Activated CD8-positive, alpha-beta memory T cell treated with anti-CD3 and anti-CD28 coated beads for 36 hours (primary cell): ENCODE data around the gene ALKBH5. TPM values are rescaled to one million over a fixed set of nuclear protein-coding genes. Genes with fewer than 3 reads are reported as not detected.

ENCODE experiments used
- CTCF ChIA-PET: fragments of 350-600 bp; sonication (Branson Sonifier 250); formaldehyde crosslinking; loops from one replicate; lab custom pipeline; 2021; ENCODE audit warnings: antibody characterized with exemption; lab: Charles Lee
- POLR2A ChIA-PET: fragments of 350-600 bp; sonication (Branson Sonifier 250); formaldehyde crosslinking; loops from one replicate; lab custom pipeline; 2021; ENCODE audit warnings: antibody characterized with exemption; lab: Charles Lee
- total RNA-seq, 2 experiments: library from RNA; stranded (reverse); gene quantifications; one replicate each; pipeline ENCODE4 v1.2.3, GENCODE V29; 2021

The ALKBH5 gene
- total RNA-seq, 2 experiments from 2014 or later, result 173 TPM

DNA sequence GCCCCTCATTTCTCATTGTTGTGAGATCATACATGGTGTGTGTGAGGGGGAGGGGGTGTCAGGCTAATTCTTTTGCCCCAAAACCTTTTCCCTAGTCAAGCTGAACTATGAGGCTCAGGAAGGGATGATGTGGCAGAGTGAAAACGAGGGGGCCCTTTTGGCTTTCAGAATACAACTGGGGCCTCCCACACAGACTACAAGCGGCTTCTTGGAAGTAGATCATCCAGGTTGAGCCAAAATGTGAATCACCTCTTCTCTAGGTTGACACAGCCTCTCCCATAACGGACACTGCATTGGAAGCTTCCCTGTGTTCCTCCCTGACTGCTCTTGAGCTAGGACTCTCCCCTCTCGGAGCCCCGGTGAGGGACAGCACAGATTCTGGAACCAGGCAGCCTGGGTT, 2.3 kb upstream of the ALKBH5 start:
- ChIA-PET CTCF (interaction anchor here (0.6 to 1.6 kb wide), 4 partner anchors 16 to 356 kb away, joined by 4 to 7 read pairs (median 4); no protein-coding TSS in a partner anchor), POLR2A (no interaction called here)

GRCh38 chr17:18182110-18182977, 1.3 kb upstream of the ALKBH5 start:
- ChIA-PET CTCF (interaction anchor here (0.8 to 1.6 kb wide), 6 partner anchors 15 to 45 kb away, joined by 3 to 7 read pairs (median 4); no protein-coding TSS in a partner anchor), POLR2A (interaction anchor here (1.2 to 1.4 kb wide), 2 partner anchors 20 to 133 kb away, joined by 3 to 5 read pairs; partner anchors contain the start of genes SMCR8 and TOP3A)

- POLR2A ChIA-PET, result interaction anchor here (1.2 to 2.3 kb wide), 4 partner anchors 21 to 132 kb away, joined by 3 to 11 read pairs (median 6); partner anchors contain the start of genes SMCR8 and TOP3A
- CTCF ChIA-PET, result interaction anchor here (0.7 to 1.5 kb wide), 3 partner anchors 22 to 144 kb away, joined by 3 to 5 read pairs (median 4); no protein-coding TSS in a partner anchor
These were observed 672 bp upstream of the ALKBH5 start for GRCh38 chr17:18182978-18183333.

DNA sequence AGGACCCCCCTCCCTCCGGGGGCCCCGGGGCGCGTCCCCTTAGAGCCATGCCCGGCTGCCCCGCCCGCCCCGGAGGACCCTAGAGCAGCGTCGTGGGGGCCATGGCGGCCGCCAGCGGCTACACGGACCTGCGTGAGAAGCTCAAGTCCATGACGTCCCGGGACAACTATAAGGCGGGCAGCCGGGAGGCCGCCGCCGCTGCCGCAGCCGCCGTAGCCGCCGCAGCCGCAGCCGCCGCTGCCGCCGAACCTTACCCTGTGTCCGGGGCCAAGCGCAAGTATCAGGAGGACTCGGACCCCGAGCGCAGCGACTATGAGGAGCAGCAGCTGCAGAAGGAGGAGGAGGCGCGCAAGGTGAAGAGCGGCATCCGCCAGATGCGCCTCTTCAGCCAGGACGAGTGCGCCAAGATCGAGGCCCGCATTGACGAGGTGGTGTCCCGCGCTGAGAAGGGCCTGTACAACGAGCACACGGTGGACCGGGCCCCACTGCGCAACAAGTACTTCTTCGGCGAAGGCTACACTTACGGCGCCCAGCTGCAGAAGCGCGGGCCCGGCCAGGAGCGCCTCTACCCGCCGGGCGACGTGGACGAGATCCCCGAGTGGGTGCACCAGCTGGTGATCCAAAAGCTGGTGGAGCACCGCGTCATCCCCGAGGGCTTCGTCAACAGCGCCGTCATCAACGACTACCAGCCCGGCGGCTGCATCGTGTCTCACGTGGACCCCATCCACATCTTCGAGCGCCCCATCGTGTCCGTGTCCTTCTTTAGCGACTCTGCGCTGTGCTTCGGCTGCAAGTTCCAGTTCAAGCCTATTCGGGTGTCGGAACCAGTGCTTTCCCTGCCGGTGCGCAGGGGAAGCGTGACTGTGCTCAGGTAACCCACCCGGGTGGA, 759 bp downstream of the ALKBH5 start:
- ChIA-PET CTCF (interaction anchor here (0.6 to 1.6 kb wide), 7 partner anchors 9 to 41 kb away, joined by 3 to 7 read pairs (median 4); no protein-coding TSS in a partner anchor), POLR2A (interaction anchor here (0.7 to 2.3 kb wide), 5 partner anchors 9 to 86 kb away, joined by 3 to 11 read pairs (median 3); no protein-coding TSS in a partner anchor)

DNA sequence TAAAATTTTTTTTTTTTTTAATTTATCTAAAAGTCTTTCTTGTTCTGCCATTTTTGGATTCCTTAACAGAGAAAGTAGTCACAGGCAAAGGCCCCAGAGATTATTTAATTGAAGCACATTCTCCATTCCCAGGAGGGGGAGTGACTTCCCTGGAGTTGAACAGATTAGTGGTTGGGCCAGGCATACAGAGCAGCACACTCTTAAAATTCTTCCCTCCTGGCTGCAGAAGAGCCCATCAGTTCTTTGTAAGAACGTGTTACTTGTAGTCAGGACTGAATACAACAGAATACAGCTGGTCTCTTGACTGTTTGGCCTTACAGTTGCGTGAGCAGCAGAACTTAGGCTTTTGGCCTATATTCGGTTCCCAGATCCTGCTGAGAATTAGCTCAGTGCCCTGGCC, 1.8 kb downstream of the ALKBH5 start:
- ChIA-PET CTCF (interaction anchor here (0.6 to 1.6 kb wide), 5 partner anchors 18 to 124 kb away, joined by 3 to 5 read pairs (median 3); no protein-coding TSS in a partner anchor), POLR2A (interaction anchor here (0.9 to 2.3 kb wide), 2 partner anchors 17 to 32 kb away, joined by 8 to 11 read pairs; no protein-coding TSS in a partner anchor)

DNA sequence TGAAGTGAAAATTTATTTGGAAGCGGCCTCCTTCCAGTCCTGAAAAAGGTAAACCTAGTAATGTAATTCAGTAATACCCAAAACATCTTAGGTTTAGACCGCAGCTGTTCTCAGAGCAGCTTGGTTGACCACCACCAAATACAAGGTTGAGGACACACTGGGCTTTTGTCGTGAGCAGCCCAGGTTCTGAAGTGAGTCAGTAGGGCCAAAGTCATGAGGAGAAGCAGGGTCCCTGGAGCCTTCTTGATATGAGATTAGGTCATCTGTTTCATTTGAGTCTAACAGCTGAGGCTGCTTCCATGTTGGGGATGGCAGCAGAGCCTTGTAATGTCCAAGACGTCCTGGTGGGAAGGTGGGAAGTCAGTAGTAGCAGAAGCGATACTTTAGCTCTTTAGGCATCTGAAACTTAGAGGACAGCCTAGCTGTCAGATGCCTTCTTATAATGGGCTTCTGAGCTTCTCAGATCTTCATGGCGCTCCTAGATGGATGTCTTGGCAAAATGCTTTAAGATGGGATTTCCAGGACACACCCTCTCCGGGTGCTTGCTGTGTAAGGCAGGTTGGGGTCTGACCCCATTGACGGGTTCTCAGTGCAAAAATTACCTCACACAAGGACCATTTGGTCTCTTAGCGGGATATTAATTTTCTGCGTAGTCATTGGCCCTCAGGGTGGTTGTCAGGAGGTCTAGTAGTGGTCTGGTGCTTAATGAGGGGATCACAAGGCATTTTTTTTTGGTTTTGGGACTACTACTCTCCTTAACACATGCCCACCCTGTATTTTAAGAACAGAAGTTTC, 2.4 kb downstream of the ALKBH5 start:
- ChIA-PET CTCF (interaction anchor here (0.6 to 1.1 kb wide), 2 partner anchors 17 to 124 kb away, joined by 3 read pairs; no protein-coding TSS in a partner anchor), POLR2A (interaction anchor here (0.9 kb wide), 1 partner anchor 16 kb away, joined by 8 read pairs; no protein-coding TSS in a partner anchor)

GRCh38 chr17:18186627-18186982, 3.0 kb downstream of the ALKBH5 start:
- POLR2A ChIA-PET, result no interaction called here
- CTCF ChIA-PET, result interaction anchor here (1.1 kb wide), 1 partner anchor 17 kb away, joined by 3 read pairs; no protein-coding TSS in a partner anchor

GRCh38 chr17:18187226-18187625, 3.6 kb downstream of the ALKBH5 start:
- CTCF ChIA-PET, result interaction anchor here (1.8 kb wide), 1 partner anchor 31 kb away, joined by 4 read pairs; no protein-coding TSS in a partner anchor
- POLR2A ChIA-PET, result no interaction called here

- POLR2A ChIA-PET, result no interaction called here
- CTCF ChIA-PET, result interaction anchor here (0.6 to 1.8 kb wide), 4 partner anchors 10 to 100 kb away, joined by 3 to 4 read pairs (median 3); no protein-coding TSS in a partner anchor
These were observed 4.5 kb downstream of the ALKBH5 start for GRCh38 chr17:18187821-18188761.

DNA sequence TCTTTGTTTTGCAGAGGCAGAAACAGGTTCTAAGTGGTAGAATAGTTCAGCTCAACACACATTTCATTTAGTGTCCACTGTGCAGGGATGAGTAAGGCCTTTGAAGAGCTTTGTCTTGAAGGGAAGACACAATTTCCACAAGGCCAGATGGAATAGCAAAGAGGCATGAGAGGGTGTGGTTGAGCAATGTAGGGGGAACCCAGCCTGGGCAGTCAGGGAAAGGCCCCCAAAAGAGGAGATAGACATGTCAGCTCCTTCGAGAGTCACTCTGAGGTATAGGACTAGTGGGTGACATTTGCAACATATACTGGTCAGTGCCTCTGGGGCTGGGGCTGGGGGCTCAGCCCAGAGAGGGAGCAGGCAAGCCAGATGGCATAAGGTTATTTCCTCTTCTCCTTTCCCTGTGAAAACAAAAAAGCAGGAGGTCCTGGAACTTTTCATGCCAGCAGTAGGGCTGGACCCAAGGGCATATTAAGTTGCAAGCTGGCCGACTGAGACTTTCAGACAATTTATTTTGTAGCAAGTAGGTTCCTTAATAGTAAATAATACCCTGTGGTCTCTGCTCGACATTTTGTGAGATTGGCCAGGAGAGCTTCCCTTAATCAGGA, 7.1 kb downstream of the ALKBH5 start:
- ChIA-PET POLR2A (no interaction called here), CTCF (interaction anchor here (0.7 to 1.8 kb wide), 4 partner anchors 21 to 167 kb away, joined by 3 to 6 read pairs (median 4); no protein-coding TSS in a partner anchor)

GRCh38 chr17:18191236-18191667, 7.6 kb downstream of the ALKBH5 start:
- ChIA-PET POLR2A (interaction anchor here (0.5 kb wide), 1 partner anchor 33 kb away, joined by 3 read pairs; no protein-coding TSS in a partner anchor), CTCF (interaction anchor here (1.1 to 1.8 kb wide), 5 partner anchors 10 to 49 kb away, joined by 3 to 6 read pairs (median 3); no protein-coding TSS in a partner anchor)

DNA sequence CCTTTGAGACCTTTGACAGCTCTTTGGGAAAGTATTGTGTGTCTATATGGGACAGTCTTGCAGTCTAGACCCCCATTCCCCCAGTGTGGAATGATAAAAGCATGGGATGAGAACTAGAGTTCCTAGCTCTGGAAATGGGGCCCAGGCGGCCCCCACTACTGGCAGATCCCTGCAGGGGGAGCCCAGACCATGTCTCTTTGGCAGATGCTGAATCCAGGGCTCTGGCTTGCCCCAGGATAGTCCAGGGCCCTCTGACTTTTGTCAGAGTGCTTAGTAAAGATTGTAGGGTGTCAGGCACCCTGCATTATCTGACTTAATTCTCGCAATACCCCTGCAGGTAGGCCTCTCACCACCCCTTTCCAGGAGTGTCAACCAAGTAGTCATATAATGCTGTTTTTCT, 8.3 kb downstream of the ALKBH5 start:
- ChIA-PET POLR2A (no interaction called here), CTCF (interaction anchor here (1.2 to 1.8 kb wide), 4 partner anchors 10 to 50 kb away, joined by 3 to 6 read pairs (median 4); no protein-coding TSS in a partner anchor)

GRCh38 chr17:18194394-18194793, 10.8 kb downstream of the ALKBH5 start:
- ChIA-PET CTCF (no interaction called here), POLR2A (no interaction called here)

GRCh38 chr17:18194804-18195203, 11.2 kb downstream of the ALKBH5 start:
- ChIA-PET POLR2A (no interaction called here), CTCF (no interaction called here)

DNA sequence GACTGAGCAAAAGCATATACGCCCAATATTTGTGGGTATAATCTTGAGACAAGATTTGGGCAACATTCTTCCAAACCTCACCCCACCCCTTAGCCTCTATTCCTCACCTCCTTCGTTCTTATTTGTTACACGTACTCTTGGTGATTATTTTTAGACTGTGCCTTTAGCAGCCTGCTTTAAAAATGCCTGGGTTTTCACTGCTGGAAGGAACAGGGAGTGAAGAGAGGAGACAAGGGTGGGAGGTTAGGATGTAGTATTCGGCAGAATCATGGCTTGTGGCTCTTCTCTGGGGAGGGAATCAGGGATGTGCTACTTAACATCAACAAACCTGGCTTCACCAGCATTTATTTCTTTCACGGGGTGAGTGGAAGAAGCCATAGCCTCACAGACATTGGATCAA, 11.6 kb downstream of the ALKBH5 start:
- ChIA-PET CTCF (no interaction called here), POLR2A (no interaction called here)

DNA sequence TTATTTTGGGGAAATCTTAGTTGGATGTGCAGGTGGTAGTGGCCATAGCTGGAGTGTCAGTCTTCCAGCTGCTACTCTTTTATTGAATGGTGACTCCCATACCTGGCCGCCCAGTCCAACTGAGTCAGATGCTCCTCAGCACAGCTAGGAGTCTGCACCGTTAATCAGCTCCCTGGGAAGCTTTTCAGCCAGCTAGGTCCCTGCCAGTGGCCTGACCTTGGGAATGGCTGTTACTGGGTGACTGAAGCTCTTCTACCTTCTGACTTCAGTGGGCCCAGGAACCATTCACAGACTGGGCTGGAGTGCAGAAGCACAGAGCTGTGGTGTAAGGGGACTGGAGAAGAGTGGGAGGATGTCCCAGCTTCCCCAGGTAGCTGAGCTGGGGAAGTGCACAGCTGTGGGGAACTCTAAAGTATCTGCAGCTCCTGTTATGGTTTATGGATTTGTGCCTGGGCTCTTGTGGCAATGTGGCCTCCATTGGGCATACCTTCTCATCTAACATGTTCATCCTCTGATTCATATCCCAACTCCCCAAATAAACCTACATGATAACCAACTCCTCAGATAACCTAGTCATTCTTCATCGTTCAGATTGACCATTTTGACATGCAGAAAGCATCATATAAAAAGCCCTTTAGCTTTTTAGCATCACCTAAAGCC, 14.0 kb downstream of the ALKBH5 start:
- ChIA-PET POLR2A (no interaction called here), CTCF (interaction anchor here (1.2 to 2.2 kb wide), 4 partner anchors 9 to 58 kb away, joined by 3 to 7 read pairs (median 6); partner anchors contain the start of gene ALKBH5)
